ENCODE data around the gene NFIB. TPM values are rescaled to one million over a fixed set of nuclear protein-coding genes. Genes with fewer than 3 reads are reported as not detected.

NFIB gene
- total and polyA plus RNA-seq, 10 of the 15 experiments (the other 5 are each of a cell fraction or from before 2014, with no cell fraction given), result under 0.01 to 0.19 (median 0.05) TPM; not detected in 3

DNA sequence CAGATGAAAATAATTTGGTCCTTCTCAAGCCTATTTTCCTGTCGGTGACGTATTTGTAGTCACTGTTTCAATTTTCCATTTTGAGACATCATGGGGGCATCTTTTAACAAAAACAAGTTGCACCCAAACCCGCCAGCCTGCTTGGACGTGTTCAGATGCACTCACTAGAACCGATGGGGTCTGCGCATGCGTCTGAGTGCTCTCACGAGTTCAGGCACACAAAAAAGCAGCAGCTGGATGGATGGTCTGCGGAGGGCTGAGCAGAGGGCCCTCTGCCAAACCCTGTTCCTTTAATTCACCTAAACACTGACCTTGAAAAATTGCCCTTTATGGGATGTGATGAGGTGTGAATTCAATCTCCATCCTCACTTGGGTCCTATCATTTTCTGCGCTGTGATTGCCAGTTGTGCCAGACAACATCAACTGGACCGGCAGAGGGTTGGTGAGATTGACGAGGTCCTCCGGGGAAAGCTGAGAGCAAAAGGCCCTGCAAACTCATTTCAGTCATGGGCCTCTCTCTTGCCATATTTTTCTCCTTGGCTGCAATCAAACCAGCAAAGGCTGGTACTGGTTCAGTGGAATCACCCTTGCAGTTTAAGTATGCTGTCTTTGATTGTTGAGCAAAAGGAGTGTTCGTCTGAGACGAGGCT is 251.9 kb downstream of the NFIB start:
- FAIRE-seq (no peak), ATAC-seq (no peak), DNase-seq (ENCODE audit: low read depth, low spot score) (no peak)
- in situ Hi-C loops (cut with MboI) (no loop called here), intact Hi-C loops (cut with micrococcal nuclease; ENCODE audit: unreplicated experiment) (no loop called here)
- Histone ChIP-seq H3K27ac (ENCODE audit: control insufficient read depth, insufficient read depth) (no peak overlapping the region), H4K20me1 (ENCODE audit: control insufficient read depth, insufficient read depth) (no peaks in the 10 kb centered on the region), H2AFZ (ENCODE audit: control insufficient read depth, low read depth, low read length) (no peak overlapping the region), H3K4me1 (ENCODE audit: control insufficient read depth, insufficient read depth, low read length) (no peaks in the 10 kb centered on the region), H3K4me3 (no peak overlapping the region), H3K9me3 (replicated peaks; ENCODE audit: control insufficient read depth, insufficient read depth, low read length) (no peaks in the 10 kb centered on the region), H3K9ac (ENCODE audit: control insufficient read depth, insufficient read depth, low read length) (no peak overlapping the region), H3K36me3 (ENCODE audit: control insufficient read depth in 2 of 2, insufficient read depth in 2 of 2, low read length in 1 of 2) (no peaks in the 10 kb centered on the region), H3K79me2 (ENCODE audit: control insufficient read depth, insufficient read depth, low read length) (no peaks in the 10 kb centered on the region), H3K4me2 (ENCODE audit: control insufficient read depth, insufficient read depth) (no peak overlapping the region), H3K27me3 (replicated peaks in 1 of 2; ENCODE audit: control insufficient read depth in 2 of 2, insufficient read depth in 2 of 2, low read length in 1 of 2) (no peaks in the 10 kb centered on the region)
- TF ChIP-seq ZNF687 (IDR thresholded peaks at IDR 0.05), result no peak
- TF ChIP-seq JUND (IDR thresholded peaks at IDR 0.05; ENCODE audit: low read depth, low read length), result no peak
- no peak for TF ChIP-seq BCL11A (IDR thresholded peaks at IDR 0.05; ENCODE audit: low read depth, low read length)
- TF ChIP-seq EED (IDR thresholded peaks at IDR 0.05; ENCODE audit: low read depth), result no peak
- no peak for TF ChIP-seq ETV6 (conservative IDR thresholded peaks at IDR 0.05 in 1 of 2, IDR thresholded peaks at IDR 0.05 in 1 of 2; ENCODE audit: borderline replicate concordance in 1 of 2, low read depth in 1 of 2)
- no peak for TF ChIP-seq RUNX3 (IDR thresholded peaks at IDR 0.05; ENCODE audit: low read length)
- TF ChIP-seq STAT3 (IDR thresholded peaks at IDR 0.05; ENCODE audit: low read depth, low read length), result no peak
- no peak for TF ChIP-seq TCF3 (IDR thresholded peaks at IDR 0.05; ENCODE audit: borderline replicate concordance, insufficient read depth, low read depth, low read length)
- TF ChIP-seq NR2F1 (conservative IDR thresholded peaks at IDR 0.05), result no peak
- TF ChIP-seq MEF2B (IDR thresholded peaks at IDR 0.05; ENCODE audit: partially characterized antibody, poor library complexity, severe bottlenecking), result no peak
- no peak for TF ChIP-seq POLR2A (IDR thresholded peaks at IDR 0.05; ENCODE audit: low read depth, low read length)
- TF ChIP-seq NBN (IDR thresholded peaks at IDR 0.05), result no peak
- TF ChIP-seq ESRRA (IDR thresholded peaks at IDR 0.05; ENCODE audit: low read length), result no peak
- TF ChIP-seq TCF12 (IDR thresholded peaks at IDR 0.05; ENCODE audit: low read depth, low read length), result no peak
- no peak for TF ChIP-seq RBBP5 (conservative IDR thresholded peaks at IDR 0.05)
- TF ChIP-seq RB1 (IDR thresholded peaks at IDR 0.05; ENCODE audit: borderline replicate concordance), result no peak
- TF ChIP-seq GATAD2B (conservative IDR thresholded peaks at IDR 0.05; ENCODE audit: low read depth), result no peak
- TF ChIP-seq BRCA1 (IDR thresholded peaks at IDR 0.05; ENCODE audit: low read depth, low read length), result no peak
- no peak for TF ChIP-seq CEBPZ (IDR thresholded peaks at IDR 0.05; ENCODE audit: low read depth, low read length)
- no peak for TF ChIP-seq LARP7 (IDR thresholded peaks at IDR 0.05)
- RAD21 ChIA-PET (ENCODE audit: unreplicated experiment), result no interaction called here
- POLR2A ChIA-PET, result no interaction called here
- CTCF ChIA-PET, result no interaction called here
- 27% methylated on average over 15 of the region's 15 CpGs for WGBS (ENCODE audit: insufficient coverage, insufficient replicate concordance, low lambda C conversion rate, missing lambda C conversion rate)
- no TSS peak for BruUV-seq (replicated peaks)
- SMC1A ChIA-PET (ENCODE audit: uncharacterized antibody, unreplicated experiment), result no interaction called here

Measured in GM12878 (cell line).